Spleen (tissue), 7 donors: Measurements from ENCODE around the gene FBXL12.

ENCODE experiments used
- CTCF ChIP-seq, 11 experiments: fragments of 200-600 bp in 7 of 11; fragments of 450-650 bp in 4 of 11; sonication (generic) in 4 of 11; IDR thresholded peaks in 8 of 11; conservative IDR thresholded peaks in 3 of 11; 1 replicate in 7 of 11; 2 replicates in 4 of 11; pipeline versions ENCODE4 v1.4.0 to v1.8.0; 2016 to 2021; ENCODE audit warnings: antibody characterized with exemption in 11 of 11, inconsistent platforms in 4 of 11, mild to moderate bottlenecking in 1 of 11
- POLR2A ChIP-seq, 3 donors: fragments of 450-650 bp; IDR thresholded peaks; one replicate each; pipeline ENCODE4 v1.5.1; 2017; ENCODE audit warnings: antibody characterized with exemption in 3 of 3, mild to moderate bottlenecking in 1 of 3
- POLR2AphosphoS5 ChIP-seq, 3 donors: sonication (generic); formaldehyde crosslinking; IDR thresholded peaks; one replicate each; pipeline ENCODE4 v1.5.1; 2017; ENCODE audit warnings: antibody characterized with exemption in 3 of 3
- donor health status: DM: no; HTN: no; CAD: no; lungs with moderate emphysema.
- donor health status: DM: no; HTN: no; CAD: no.
- donor health status: DM: no; HTN: no; CAD: no.

GRCh38 chr19:9856609-9857008, 37.7 kb upstream of the FBXL12 start:
- TF ChIP-seq CTCF (IDR thresholded peaks at IDR 0.05 in 8 of 11, conservative IDR thresholded peaks at IDR 0.05 in 3 of 11) (no peak), POLR2A (IDR thresholded peaks at IDR 0.05) (no peak), POLR2AphosphoS5 (IDR thresholded peaks at IDR 0.05) (no peak)
